Right lobe of liver (tissue), 4 donors: ENCODE results near the gene PTP4A2.

ENCODE experiments used
- CTCF ChIP-seq, 4 donors: fragments of 200-600 bp in 3 of 4; fragments of 450-650 bp in 1 of 4; IDR thresholded peaks; one replicate each; pipeline versions ENCODE4 v1.5.1 to v1.8.0; 2016 to 2022; ENCODE audit warnings: antibody characterized with exemption in 4 of 4, mild to moderate bottlenecking in 2 of 4
- POLR2A ChIP-seq: fragments of 450-650 bp; IDR thresholded peaks from one replicate; pipeline ENCODE4 v1.6.1; 2017; ENCODE audit warnings: antibody characterized with exemption, mild to moderate bottlenecking
- donor health status: DM: no; HTN: no; CAD: no.
- donor health status: DM: no; HTN: no; CAD: no.
- donor health status: DM: no; HTN: yes; CAD: no.

GRCh38 chr1:31959521-31960340 lies 21.6 kb upstream of the PTP4A2 start:
- no peak for TF ChIP-seq CTCF (IDR thresholded peaks at IDR 0.05)
- TF ChIP-seq POLR2A: no peak
